ENCODE measurements around the gene NHSL2.

NHSL2 gene

GRCh38 chrX:72060921-72061490, 150.4 kb downstream of the NHSL2 start:
- no peak overlapping the region for H3K4me3 ChIP-seq (ENCODE audit: low read depth in 1 of 2, low read length in 1 of 2)
- H3K9me3 ChIP-seq: no peaks in the 10 kb centered on the region
- no peak overlapping the region for H3K27ac ChIP-seq
- no peak for TF ChIP-seq CTCF (IDR thresholded peaks at IDR 0.05)
- H3K27me3 ChIP-seq: no peaks in the 10 kb centered on the region
- H3K36me3 ChIP-seq: no peaks in the 10 kb centered on the region
- H3K4me1 ChIP-seq (ENCODE audit: control insufficient read depth in 1 of 2, insufficient read depth in 1 of 2, low read depth in 1 of 2, low read length in 1 of 2): peaks cover 33 to 38% of the 10 kb centered on the region in 2 experiments

- Histone ChIP-seq H3K27ac (no peak overlapping the region), H3K27me3 (no peaks in the 10 kb centered on the region), H3K9me3 (no peaks in the 10 kb centered on the region), H3K36me3 (no peaks in the 10 kb centered on the region), H3K4me3 (ENCODE audit: low read depth in 1 of 2, low read length in 1 of 2) (no peak overlapping the region), H3K4me1 (ENCODE audit: control insufficient read depth in 1 of 2, insufficient read depth in 1 of 2, low read depth in 1 of 2, low read length in 1 of 2) (peaks cover 14 to 19% of the 10 kb centered on the region in 2 experiments)
- TF ChIP-seq CTCF (IDR thresholded peaks at IDR 0.05): no peak
Measured at GRCh38 chrX:72062916-72063315, 152.3 kb downstream of the NHSL2 start.

GRCh38 chrX:72069350-72070160, 158.9 kb downstream of the NHSL2 start:
- Histone ChIP-seq H3K27me3 (peaks cover 5% of the 10 kb centered on the region), H3K4me3 (ENCODE audit: low read depth in 1 of 2, low read length in 1 of 2) (no peak overlapping the region), H3K36me3 (no peaks in the 10 kb centered on the region), H3K9me3 (no peaks in the 10 kb centered on the region), H3K27ac (no peak overlapping the region), H3K4me1 (ENCODE audit: control insufficient read depth in 1 of 2, insufficient read depth in 1 of 2, low read depth in 1 of 2, low read length in 1 of 2) (peaks cover 11 to 12% of the 10 kb centered on the region in 2 experiments)
- TF ChIP-seq CTCF (IDR thresholded peaks at IDR 0.05): no peak

- no peaks in the 10 kb centered on the region for H3K9me3 ChIP-seq
- H3K4me1 ChIP-seq (ENCODE audit: control insufficient read depth in 1 of 2, insufficient read depth in 1 of 2, low read depth in 1 of 2, low read length in 1 of 2): peaks cover 11 to 12% of the 10 kb centered on the region in 2 experiments
- H3K27me3 ChIP-seq: peaks cover 5% of the 10 kb centered on the region
- TF ChIP-seq CTCF (IDR thresholded peaks at IDR 0.05): no peak
- no peak overlapping the region for H3K4me3 ChIP-seq (ENCODE audit: low read depth in 1 of 2, low read length in 1 of 2)
- H3K36me3 ChIP-seq: no peaks in the 10 kb centered on the region
- no peak overlapping the region for H3K27ac ChIP-seq
Measured at GRCh38 chrX:72071213-72071612, 160.6 kb downstream of the NHSL2 start.

- Histone ChIP-seq H3K9me3 (no peaks in the 10 kb centered on the region), H3K4me1 (ENCODE audit: control insufficient read depth in 1 of 2, insufficient read depth in 1 of 2, low read depth in 1 of 2, low read length in 1 of 2) (peaks cover 17 to 22% of the 10 kb centered on the region in 2 experiments), H3K27me3 (peaks cover 5% of the 10 kb centered on the region), H3K36me3 (no peaks in the 10 kb centered on the region), H3K27ac (no peak overlapping the region), H3K4me3 (ENCODE audit: low read depth in 1 of 2, low read length in 1 of 2) (no peak overlapping the region)
- no peak for TF ChIP-seq CTCF (IDR thresholded peaks at IDR 0.05)
Measured at GRCh38 chrX:72073633-72074032, 163.0 kb downstream of the NHSL2 start.

Measured in neutrophil (primary cell).